HepG2 (cell line): Measurements from ENCODE around the gene PRIMA1. TPM values are rescaled to one million over a fixed set of nuclear protein-coding genes. Genes with fewer than 3 reads are reported as not detected.

Experiments
- ATAC-seq: fragments of 200-7000 bp; cut with Tn5 transposase; 3 replicates; pipeline ENCODE4 v1.9.1; 2020; ENCODE audit warnings: mild to moderate bottlenecking, moderate library complexity
- BruUV-seq: library from RNA; stranded (reverse); fragments of 400-500 nt; replicated peaks from 2 replicates; lab custom pipeline; 2021; lab: Mats Ljungman, UMichigan
- CTCF ChIA-PET: fragments of 300-600 bp; formaldehyde crosslinking; extraction: SDS; loops from one replicate; lab custom pipeline; 2021; ENCODE audit warnings: low total read pairs, inconsistent platforms, low intra/inter-chr PET ratio; lab: Yijun Ruan, JAX
- POLR2A ChIA-PET: fragments of 350-600 bp; sonication (Branson Sonifier 250); formaldehyde crosslinking; loops from one replicate; lab custom pipeline; 2020; ENCODE audit warnings: antibody characterized with exemption, inconsistent platforms; lab: Yijun Ruan, JAX
- DNase-seq: peaks from one replicate; pipeline ENCODE4 v3.0.0-alpha.2; 2015; ENCODE audit warnings: low spot score
- FAIRE-seq: peaks from 3 replicates; lab custom pipeline; 2011; peaks lifted over from hg19 to GRCh38; lab: Jason Lieb, UNC
- H2AFZ ChIP-seq: one replicate; pipeline ENCODE4 v1.6.1; 2011; ENCODE audit warnings: low read length, inconsistent platforms
- H3K27ac ChIP-seq: fragments of 300-600 bp; 3 replicates; pipeline ENCODE4 v1.8.0; 2011; ENCODE audit warnings: mixed run types, mild to moderate bottlenecking, mixed read lengths, low read length, inconsistent platforms; ENCODE audit not compliant: insufficient read depth; ENCODE audit errors: extremely low read length
- H3K27me3 ChIP-seq, 2 experiments: fragments of 200-600 bp in 1 of 2; 2 replicates in 1 of 2; 3 replicates in 1 of 2; pipeline versions ENCODE4 v1.6.0 to v1.8.0; 2011; ENCODE audit warnings: low read length in 2 of 2, mild to moderate bottlenecking in 2 of 2, moderate library complexity in 2 of 2, inconsistent platforms in 1 of 2; ENCODE audit not compliant: insufficient read depth in 2 of 2, control insufficient read depth in 1 of 2
- H3K36me3 ChIP-seq, 2 experiments: fragments of 200-600 bp in 1 of 2; replicated peaks in 1 of 2; 2 replicates in 1 of 2; 3 replicates in 1 of 2; pipeline versions ENCODE4 v1.5.1 to v1.8.0; 2011; ENCODE audit warnings: low read length in 2 of 2, inconsistent platforms in 1 of 2; ENCODE audit not compliant: insufficient read depth in 2 of 2, control insufficient read depth in 1 of 2
- H3K4me1 ChIP-seq: 2 replicates; pipeline ENCODE4 v1.5.1; 2012; ENCODE audit warnings: low read length, inconsistent platforms; ENCODE audit not compliant: insufficient read depth
- H3K4me2 ChIP-seq: 2 replicates; pipeline ENCODE4 v1.6.0; 2011; ENCODE audit warnings: low read depth, low read length, inconsistent platforms
- H3K4me3 ChIP-seq, 3 experiments: fragments of 200-600 bp in 1 of 3; sonication (generic), shearing (Covaris generic) in 1 of 3; replicated peaks in 1 of 3; 2 replicates each; pipeline ENCODE4 v1.5.1; 2011 to 2016; ENCODE audit warnings: low read length in 3 of 3, inconsistent platforms in 2 of 3, low read depth in 2 of 3, mild to moderate bottlenecking in 2 of 3, control low read depth in 1 of 3, mixed read lengths in 1 of 3; ENCODE audit not compliant: insufficient read depth in 1 of 3
- H3K79me2 ChIP-seq: one replicate; pipeline ENCODE4 v1.6.1; 2011; ENCODE audit warnings: low read length, inconsistent platforms; ENCODE audit not compliant: insufficient read depth
- H3K9ac ChIP-seq: 2 replicates; pipeline ENCODE4 v1.6.0; 2011; ENCODE audit warnings: mild to moderate bottlenecking, low read depth, low read length, inconsistent platforms; ENCODE audit not compliant: insufficient read depth
- H3K9me3 ChIP-seq: 2 replicates; pipeline ENCODE4 v1.5.1; 2012; ENCODE audit warnings: mild to moderate bottlenecking, low read length
- H4K20me1 ChIP-seq: 2 replicates; pipeline ENCODE4 v1.6.0; 2011; ENCODE audit warnings: inconsistent platforms, mild to moderate bottlenecking, low read length, moderate library complexity; ENCODE audit not compliant: insufficient read depth
- DMAP1 ChIP-seq: IDR thresholded peaks from 2 replicates; pipeline ENCODE4 v1.6.1; 2016
- NFE2 ChIP-seq: sonication (generic); formaldehyde crosslinking; IDR thresholded peaks from 2 replicates; pipeline ENCODE4 v1.4.0; 2020; ENCODE audit warnings: missing genetic modification reagents
- REXO4 ChIP-seq: sonication (generic); formaldehyde crosslinking; IDR thresholded peaks from 2 replicates; pipeline ENCODE4 v1.8.0; 2022; ENCODE audit warnings: missing genetic modification reagents, mild to moderate bottlenecking, borderline replicate concordance
- SRSF1 ChIP-seq: fragments of 200-400 bp; formaldehyde crosslinking; optimal IDR thresholded peaks from 2 replicates; pipeline ENCODE3; 2017; ENCODE audit warnings: mild to moderate bottlenecking, low read depth, low read length, moderate library complexity
- TBL1XR1 ChIP-seq: fragments of 150-350 bp; IDR thresholded peaks from 2 replicates; pipeline ENCODE4 v1.6.1; 2014; ENCODE audit warnings: borderline replicate concordance, low read length; ENCODE audit not compliant: partially characterized antibody
- TBP ChIP-seq: sonication (generic); formaldehyde crosslinking; IDR thresholded peaks from 2 replicates; pipeline ENCODE4 v1.5.0; 2020; ENCODE audit warnings: missing genetic modification reagents
- ZNF160 ChIP-seq: sonication (generic); formaldehyde crosslinking; IDR thresholded peaks from 2 replicates; pipeline ENCODE4 v1.8.0; 2022; ENCODE audit warnings: mild to moderate bottlenecking, inconsistent platforms, missing genetic modification reagents
- ZSCAN12 ChIP-seq: sonication (generic); formaldehyde crosslinking; IDR thresholded peaks from 2 replicates; pipeline ENCODE4 v1.9.0; 2021; ENCODE audit warnings: mild to moderate bottlenecking, missing genetic modification reagents
- ZSCAN31 ChIP-seq: sonication (generic); formaldehyde crosslinking; IDR thresholded peaks from 2 replicates; pipeline ENCODE4 v1.5.0; 2020; ENCODE audit warnings: low read depth, mild to moderate bottlenecking, missing genetic modification reagents
- WGBS: methylation state at CpG from one replicate; pipeline ENCODE4 v1.1.6; 2017; ENCODE audit warnings: low lambda C conversion rate; 5-methylcytosine and 5-hydroxymethylcytosine counted together
- in situ Hi-C: cut with HindIII; loops from 2 replicates; pipeline ENCODE4 v1.10.0; 2017; ENCODE audit warnings: low pct_unique_long_range_greater_than_20kb; ENCODE audit not compliant: extremely low pct_ligation_motif_present
- intact Hi-C: fragments of 100-400 bp; cut with micrococcal nuclease; formaldehyde crosslinking; loops from one replicate; pipeline ENCODE4 v1.10.0; 2022; ENCODE audit not compliant: unreplicated experiment
- polyA plus RNA-seq, 8 experiments: library from polyadenylated mRNA; depleted of rRNA in 3 of 8; stranded (reverse) in 7 of 8; unstranded in 1 of 8; fragments of >200 nt; fragmentation: Illumina TruSeq in 4 of 8; extraction: Trizol in 4 of 8; gene quantifications; 2 replicates each; pipeline versions ENCODE4 v1.2.1 to v1.2.3, GENCODE V29; 2011 to 2016; ENCODE audit warnings: low read depth in 4 of 8, missing spikeins in 1 of 8, mixed read lengths in 1 of 8; ENCODE audit not compliant: insufficient read depth in 1 of 8
- total RNA-seq, 5 experiments: library from RNA; depleted of rRNA; stranded (reverse); fragments of >200 nt; fragmentation: Illumina TruSeq; extraction: Trizol; gene quantifications; 2 replicates each; pipeline ENCODE4 v1.2.3, GENCODE V29; 2016; ENCODE audit warnings: low read depth in 1 of 5
- TF ChIP-seq, protein P1 (sequence below): sonication (generic); formaldehyde crosslinking; IDR thresholded peaks from 2 replicates; pipeline ENCODE4 v1.5.0; 2020; ENCODE audit warnings: missing genetic modification reagents
- TF ChIP-seq, protein P2 (sequence below): sonication (generic); formaldehyde crosslinking; IDR thresholded peaks from 2 replicates; pipeline ENCODE4 v1.4.0; 2020; ENCODE audit warnings: missing genetic modification reagents, borderline replicate concordance

PRIMA1 gene
- total and polyA plus RNA-seq, 2 of the 13 experiments (the other 11 are each of a cell fraction or from before 2014, with no cell fraction given), result 2.4 to 3.2 TPM

DNA sequence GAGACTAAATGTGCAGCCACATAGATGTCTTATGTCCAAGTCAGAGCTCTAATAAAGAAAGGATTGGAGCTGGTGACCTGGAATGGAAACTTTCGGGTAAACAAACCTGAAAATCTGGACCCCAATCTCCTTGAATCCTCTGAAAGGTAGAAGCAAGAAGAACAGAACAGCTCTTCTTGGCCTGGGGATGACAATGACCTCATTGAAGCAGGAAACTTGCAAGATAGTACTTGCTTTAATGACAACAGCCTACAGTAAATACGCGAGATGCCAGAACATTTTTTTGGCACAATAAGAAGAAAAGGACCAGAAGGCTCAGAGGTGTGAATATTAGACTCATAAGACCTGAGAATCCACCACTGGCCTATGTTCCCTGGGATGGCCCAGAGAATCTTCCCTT lies 4.1 kb upstream of the PRIMA1 start:
- no TSS peak for BruUV-seq
- peaks cover 1 to 15% of the 10 kb centered on the region in 2 experiments; a peak in 2 of 5 replicates for H3K27me3 ChIP-seq
- no peaks in the 10 kb centered on the region for H3K36me3 ChIP-seq
- peaks cover 62% of the 10 kb centered on the region for H3K4me1 ChIP-seq
- FAIRE-seq, result no peak
- H3K27ac ChIP-seq, result no peak overlapping the region
- CTCF ChIA-PET, result no interaction called here
- intact Hi-C loops, result no loop called here
- no peak overlapping the region for H3K4me2 ChIP-seq
- no peaks in the 10 kb centered on the region for H4K20me1 ChIP-seq
- no peak overlapping the region for H2AFZ ChIP-seq
- H3K79me2 ChIP-seq, result no peaks in the 10 kb centered on the region
- no peak overlapping the region for H3K4me3 ChIP-seq
- no peaks in the 10 kb centered on the region for H3K9me3 ChIP-seq
- no peak overlapping the region for H3K9ac ChIP-seq
- TF ChIP-seq ZSCAN31 (no peak), DMAP1 (CRISPR knock-in tag) (no peak), REXO4 (CRISPR knock-in tag) (no peak), NFE2 (CRISPR knock-in tag) (no peak), ZSCAN12 (CRISPR knock-in tag) (no peak), TBL1XR1 (no peak), ZNF160 (CRISPR knock-in tag) (no peak), SRSF1 (no peak), TBP (CRISPR knock-in tag) (no peak)
- TF ChIP-seq, protein P1, sequence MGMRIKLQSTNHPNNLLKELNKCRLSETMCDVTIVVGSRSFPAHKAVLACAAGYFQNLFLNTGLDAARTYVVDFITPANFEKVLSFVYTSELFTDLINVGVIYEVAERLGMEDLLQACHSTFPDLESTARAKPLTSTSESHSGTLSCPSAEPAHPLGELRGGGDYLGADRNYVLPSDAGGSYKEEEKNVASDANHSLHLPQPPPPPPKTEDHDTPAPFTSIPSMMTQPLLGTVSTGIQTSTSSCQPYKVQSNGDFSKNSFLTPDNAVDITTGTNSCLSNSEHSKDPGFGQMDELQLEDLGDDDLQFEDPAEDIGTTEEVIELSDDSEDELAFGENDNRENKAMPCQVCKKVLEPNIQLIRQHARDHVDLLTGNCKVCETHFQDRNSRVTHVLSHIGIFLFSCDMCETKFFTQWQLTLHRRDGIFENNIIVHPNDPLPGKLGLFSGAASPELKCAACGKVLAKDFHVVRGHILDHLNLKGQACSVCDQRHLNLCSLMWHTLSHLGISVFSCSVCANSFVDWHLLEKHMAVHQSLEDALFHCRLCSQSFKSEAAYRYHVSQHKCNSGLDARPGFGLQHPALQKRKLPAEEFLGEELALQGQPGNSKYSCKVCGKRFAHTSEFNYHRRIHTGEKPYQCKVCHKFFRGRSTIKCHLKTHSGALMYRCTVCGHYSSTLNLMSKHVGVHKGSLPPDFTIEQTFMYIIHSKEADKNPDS (CRISPR knock-in tag), result no peak
- TF ChIP-seq, protein P2, sequence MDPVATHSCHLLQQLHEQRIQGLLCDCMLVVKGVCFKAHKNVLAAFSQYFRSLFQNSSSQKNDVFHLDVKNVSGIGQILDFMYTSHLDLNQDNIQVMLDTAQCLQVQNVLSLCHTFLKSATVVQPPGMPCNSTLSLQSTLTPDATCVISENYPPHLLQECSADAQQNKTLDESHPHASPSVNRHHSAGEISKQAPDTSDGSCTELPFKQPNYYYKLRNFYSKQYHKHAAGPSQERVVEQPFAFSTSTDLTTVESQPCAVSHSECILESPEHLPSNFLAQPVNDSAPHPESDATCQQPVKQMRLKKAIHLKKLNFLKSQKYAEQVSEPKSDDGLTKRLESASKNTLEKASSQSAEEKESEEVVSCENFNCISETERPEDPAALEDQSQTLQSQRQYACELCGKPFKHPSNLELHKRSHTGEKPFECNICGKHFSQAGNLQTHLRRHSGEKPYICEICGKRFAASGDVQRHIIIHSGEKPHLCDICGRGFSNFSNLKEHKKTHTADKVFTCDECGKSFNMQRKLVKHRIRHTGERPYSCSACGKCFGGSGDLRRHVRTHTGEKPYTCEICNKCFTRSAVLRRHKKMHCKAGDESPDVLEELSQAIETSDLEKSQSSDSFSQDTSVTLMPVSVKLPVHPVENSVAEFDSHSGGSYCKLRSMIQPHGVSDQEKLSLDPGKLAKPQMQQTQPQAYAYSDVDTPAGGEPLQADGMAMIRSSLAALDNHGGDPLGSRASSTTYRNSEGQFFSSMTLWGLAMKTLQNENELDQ, result no peak
- TF ChIP-seq, all 625 proteins: peak for 0
- 67% methylated on average over 3 of the region's 3 CpGs for WGBS
- ATAC-seq (no peak), DNase-seq (no peak)
- in situ Hi-C loops, result no loop called here
- POLR2A ChIA-PET, result no interaction called here
